ENCODE results near the gene NXN. TPM values are rescaled to one million over a fixed set of nuclear protein-coding genes. Genes with fewer than 3 reads are reported as not detected.
A peak's percentile ranks its signal among the peaks of the same experiment; 100 is the strongest.
"Not testable (repeated sequence)": the region's sequence is repeated elsewhere in the genome, so short reads cannot be mapped to it uniquely, and the experiment has no call there.

Gene NXN
- total RNA-seq, 1 experiment from 2014 or later: 47.1 TPM

DNA sequence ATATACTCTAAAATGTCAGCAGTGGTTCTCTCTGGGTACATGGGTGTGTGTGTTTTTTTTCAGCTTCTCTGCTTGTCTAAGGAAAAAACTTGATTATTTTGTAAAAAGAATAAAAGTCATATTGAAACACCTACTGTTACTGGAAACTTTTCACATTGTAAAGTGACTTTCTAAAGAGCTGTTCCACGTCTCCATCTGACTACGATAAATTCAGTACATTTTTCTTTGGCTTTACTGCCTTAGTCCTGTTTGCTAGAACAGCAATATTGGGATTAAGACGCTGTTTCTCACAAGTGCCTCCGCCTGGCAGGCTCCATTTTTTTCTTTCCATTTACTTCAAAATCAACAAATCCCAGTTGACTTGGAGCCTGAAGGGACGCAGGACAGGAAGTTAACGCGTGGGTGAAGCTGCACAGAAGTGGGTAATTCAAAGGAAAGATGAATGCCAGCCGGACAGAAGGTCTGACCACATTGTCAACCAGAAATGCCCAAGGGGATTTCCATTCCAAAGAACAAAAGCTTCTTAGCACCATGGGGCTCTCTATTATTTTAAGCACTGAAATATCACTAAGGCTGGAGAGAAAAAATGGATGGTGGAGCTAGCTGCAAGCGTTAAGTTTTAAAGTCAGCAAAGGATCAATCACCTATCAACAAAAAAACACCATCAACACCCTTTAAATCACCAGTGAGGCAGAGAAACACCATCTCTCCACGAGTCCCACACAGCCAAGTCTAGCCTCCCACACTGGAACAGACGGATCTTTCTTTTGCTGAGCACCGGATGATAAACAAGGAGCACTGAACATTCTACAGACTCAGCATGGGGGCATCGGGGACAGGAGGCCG, 205.9 kb downstream of the NXN start:
- DNase-seq (ENCODE audit: low spot score): no peak

- DNase-seq (ENCODE audit: low spot score): no peak
Measured at GRCh38 chr17:773016-773415, 206.6 kb downstream of the NXN start.

GRCh38 chr17:767076-767475, 212.5 kb downstream of the NXN start:
- DNase-seq (ENCODE audit: low spot score): no peak

DNA sequence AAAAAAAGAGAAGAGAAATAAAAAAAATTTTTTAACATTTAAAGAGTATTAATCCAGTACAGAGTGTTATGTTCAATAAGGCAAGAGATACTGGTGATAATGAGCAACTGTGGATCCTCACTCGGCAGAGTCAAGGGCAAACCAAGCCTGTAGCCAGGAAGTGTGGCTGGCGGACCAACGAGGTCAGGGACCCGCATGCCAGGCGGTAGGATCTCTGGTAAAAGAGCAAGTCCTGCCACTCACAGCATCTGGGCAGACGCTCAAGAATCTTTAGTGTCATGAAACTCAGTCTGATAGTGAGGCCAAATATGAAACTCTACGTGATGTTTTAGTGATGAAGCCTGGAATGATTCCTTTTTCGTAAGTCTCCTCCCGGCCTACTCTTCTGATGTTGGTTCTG, 219.2 kb downstream of the NXN start:
- DNase-seq (ENCODE audit: low spot score): no peak

DNA sequence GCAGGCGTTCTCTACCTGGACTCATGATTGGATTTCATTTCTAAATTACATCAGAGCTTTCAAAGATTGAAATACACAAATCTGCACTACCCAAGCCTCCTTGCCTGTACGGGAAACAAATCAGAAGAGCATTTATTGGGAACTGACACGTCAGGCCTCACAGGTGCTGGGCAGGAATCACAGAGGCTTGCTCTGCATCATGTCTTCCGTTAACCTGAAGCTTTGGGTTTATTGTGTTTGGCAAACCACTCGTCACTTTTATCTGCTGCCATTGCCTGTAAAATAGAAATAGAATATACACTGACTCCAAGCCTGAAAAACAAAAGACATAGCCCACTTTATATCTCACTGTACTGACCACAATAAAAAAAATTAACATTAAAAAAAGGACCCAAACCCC, 219.6 kb downstream of the NXN start:
- DNase-seq (ENCODE audit: low spot score): no peak

- not testable (repeated sequence) for DNase-seq (ENCODE audit: low spot score)
Measured at GRCh38 chr17:756010-756567, 223.5 kb downstream of the NXN start.

- not testable (repeated sequence) for DNase-seq (ENCODE audit: low spot score)
Measured at GRCh38 chr17:755319-755961, 224.1 kb downstream of the NXN start.

DNA sequence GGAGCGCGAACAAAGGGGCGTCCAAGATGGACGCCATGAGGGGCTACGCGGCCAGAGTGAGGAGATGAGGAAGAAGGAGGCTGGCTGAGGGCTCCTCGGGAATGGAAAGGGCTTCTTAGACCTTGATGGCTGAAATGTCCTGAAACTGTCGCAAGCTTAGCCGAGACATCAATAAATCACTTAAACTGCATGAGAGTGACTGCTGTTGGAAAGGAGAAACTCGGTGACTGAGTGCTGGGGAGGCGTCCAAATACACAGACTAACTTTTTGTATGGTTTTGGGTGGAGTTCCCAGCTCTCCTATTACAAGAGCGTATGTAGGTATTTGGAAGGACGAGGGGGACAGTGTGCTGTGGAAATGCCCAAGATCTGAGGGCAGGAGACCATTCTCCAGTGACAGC, 226.2 kb downstream of the NXN start:
- DNase-seq (ENCODE audit: low spot score): no peak

DNA sequence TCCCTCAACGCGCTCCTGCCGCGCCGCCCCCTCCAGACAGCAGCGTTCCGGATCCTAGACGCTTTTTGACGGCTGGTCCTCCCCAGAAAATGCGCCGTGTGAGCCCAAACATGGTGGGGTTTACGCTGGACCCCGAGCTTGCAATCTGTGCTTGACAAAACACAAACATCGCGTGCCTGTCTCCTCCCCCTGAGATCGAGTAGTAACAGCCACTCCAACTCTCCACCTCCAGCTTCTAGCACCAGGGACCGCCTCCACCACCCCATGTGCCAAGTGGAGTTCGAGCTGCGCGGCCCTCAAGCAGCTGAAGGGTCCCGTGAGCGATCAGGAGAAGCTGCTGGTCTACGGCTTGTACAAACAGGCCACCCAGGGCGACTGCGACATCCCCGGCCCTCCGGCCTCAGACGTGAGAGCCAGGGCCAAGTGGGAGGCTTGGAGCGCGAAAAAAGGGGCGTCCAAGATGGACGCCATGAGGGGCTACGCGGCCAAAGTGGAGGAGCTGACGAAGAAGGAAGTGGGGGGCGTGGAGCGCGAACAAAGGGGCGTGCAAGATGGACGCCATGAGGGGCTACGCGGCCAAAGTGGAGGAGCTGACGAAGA, 226.9 kb downstream of the NXN start:
- DNase-seq (ENCODE audit: low spot score): no peak

- peak; percentile 87 for DNase-seq (ENCODE audit: low spot score)
Measured at GRCh38 chr17:752002-752619, 227.5 kb downstream of the NXN start, which contains the start of gene GEMIN4. GEMIN4 (minus strand) TSS chr17:752264; CDS start chr17:752142, 122 bp downstream.

DNA sequence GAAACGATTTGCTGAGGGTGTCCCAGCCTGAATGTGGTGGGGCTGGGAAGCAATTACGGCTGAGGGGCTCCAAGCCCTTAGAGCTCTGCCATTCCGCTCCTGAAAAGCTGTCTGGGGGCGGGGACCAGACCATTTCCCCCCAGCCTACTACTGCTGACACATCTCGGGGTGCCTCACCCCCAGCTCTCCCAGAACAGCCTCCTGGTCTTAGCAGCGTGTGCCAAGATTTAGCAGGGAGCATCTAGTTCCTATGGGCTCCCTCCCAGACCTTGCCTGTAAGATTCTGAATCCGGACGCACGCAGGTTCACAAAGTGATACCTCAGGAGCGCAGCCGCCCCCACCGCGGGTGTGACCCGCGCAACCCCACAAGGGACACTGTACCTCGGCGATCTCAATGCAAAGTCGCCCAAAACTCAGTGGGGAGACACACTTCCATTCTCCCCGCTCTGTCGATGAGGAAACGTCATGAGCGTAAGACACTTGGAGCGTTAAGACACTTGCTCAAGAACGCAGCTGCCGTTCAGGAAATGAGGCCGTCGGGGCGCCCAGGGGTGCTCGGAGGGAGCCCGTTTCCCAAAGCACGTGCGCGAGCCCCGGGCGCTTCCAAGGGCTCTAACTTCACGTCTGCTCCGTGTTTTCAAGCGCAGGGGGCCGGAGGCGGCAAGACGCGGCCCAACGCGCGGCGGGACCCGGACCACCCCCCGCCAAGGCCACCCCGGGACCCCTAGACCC, 228.1 kb downstream of the NXN start:
- peak; percentile 20 for DNase-seq (ENCODE audit: low spot score)

- no peak for DNase-seq (ENCODE audit: low spot score)
Measured at GRCh38 chr17:750431-751037, 229.0 kb downstream of the NXN start.

DNA sequence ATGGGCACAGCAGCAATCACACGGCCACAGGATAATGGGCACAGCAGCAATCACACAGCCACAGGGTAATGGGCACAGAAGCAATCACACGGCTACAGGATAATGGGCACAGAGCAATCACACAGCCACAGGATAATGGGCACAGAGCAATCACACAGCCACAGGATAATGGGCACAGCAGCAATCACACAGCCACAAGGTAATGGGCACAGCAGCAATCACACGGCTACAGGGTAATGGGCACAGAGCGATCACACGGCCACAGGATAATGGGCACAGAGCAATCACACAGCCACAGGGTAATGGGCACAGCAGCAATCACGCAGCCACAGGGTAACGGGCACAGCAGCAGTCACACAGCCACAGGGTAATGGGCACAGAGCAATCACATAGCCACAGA, 230.2 kb downstream of the NXN start:
- not testable (repeated sequence) for DNase-seq (ENCODE audit: low spot score)

Other genes starting within 250 kb of the NXN start
- gene TLCD3A, start 247.2 kb downstream of the NXN start, total RNA-seq (2014; rRNA removed; shearing (Covaris generic)): 42.5 and 51.4 TPM in 2 replicates
- gene GEMIN4, start 227.5 kb downstream of the NXN start, total RNA-seq (2014; rRNA removed; shearing (Covaris generic)): 10.8 and 17.5 TPM in 2 replicates
- gene GLOD4, start 197.5 kb downstream of the NXN start, total RNA-seq (2014; rRNA removed; shearing (Covaris generic)): 145 and 156 TPM in 2 replicates
- 28.1 and 33.4 TPM in 2 replicates for gene MRM3, start 197.4 kb downstream of the NXN start, total RNA-seq (2014; rRNA removed; shearing (Covaris generic))
- 34.0 and 36.9 TPM in 2 replicates for gene TIMM22, start 17.4 kb upstream of the NXN start, total RNA-seq (2014; rRNA removed; shearing (Covaris generic))
- gene ABR, start 200.2 kb upstream of the NXN start, total RNA-seq (2014; rRNA removed; shearing (Covaris generic)): 33.3 and 40.0 TPM in 2 replicates